ENCODE measurements around the gene HOXC10.

HOXC10 gene

GRCh38 chr12:54004841-54005530, 20.0 kb downstream of the HOXC10 start:
- no peak for DNase-seq (ENCODE audit: extremely low read depth, insufficient read length)
- TF ChIP-seq CTCF (IDR thresholded peaks at IDR 0.05; ENCODE audit: insufficient read depth, low read length, poor library complexity, severe bottlenecking): no peak
- peaks cover 1% of the 10 kb centered on the region; the same call in 1 of the 2 replicates for H3K27me3 ChIP-seq (replicated peaks; ENCODE audit: control insufficient read depth, insufficient read depth, low read length)
- no peaks in the 10 kb centered on the region for H3K36me3 ChIP-seq (ENCODE audit: control insufficient read depth, insufficient read depth, low read length)
- H3K4me3 ChIP-seq (replicated peaks; ENCODE audit: low read depth, low read length): no peak overlapping the region

DNA sequence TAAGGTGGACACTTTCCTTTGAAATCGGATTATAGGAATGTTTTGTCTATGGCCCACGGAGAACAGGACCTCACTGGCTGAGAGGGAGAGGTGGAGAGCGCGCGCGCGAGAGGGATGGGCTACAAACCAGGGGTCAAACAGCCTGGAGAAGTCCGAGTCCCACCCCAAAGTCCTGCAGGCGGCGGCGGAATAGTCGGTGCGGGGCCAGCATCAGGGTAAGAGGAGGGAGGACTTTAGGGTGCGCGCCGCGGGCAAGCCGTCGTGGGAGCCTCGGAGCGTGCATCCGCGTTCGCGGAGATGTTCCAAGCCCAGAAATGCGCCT, 20.5 kb downstream of the HOXC10 start:
- TF ChIP-seq CTCF (IDR thresholded peaks at IDR 0.05; ENCODE audit: insufficient read depth, low read length, poor library complexity, severe bottlenecking): no peak
- no peak for DNase-seq (ENCODE audit: extremely low read depth, insufficient read length)
- no peaks in the 10 kb centered on the region for H3K36me3 ChIP-seq (ENCODE audit: control insufficient read depth, insufficient read depth, low read length)
- peaks cover 1% of the 10 kb centered on the region; the same call in 1 of the 2 replicates for H3K27me3 ChIP-seq (replicated peaks; ENCODE audit: control insufficient read depth, insufficient read depth, low read length)
- H3K4me3 ChIP-seq (replicated peaks; ENCODE audit: low read depth, low read length): no peak overlapping the region

DNA sequence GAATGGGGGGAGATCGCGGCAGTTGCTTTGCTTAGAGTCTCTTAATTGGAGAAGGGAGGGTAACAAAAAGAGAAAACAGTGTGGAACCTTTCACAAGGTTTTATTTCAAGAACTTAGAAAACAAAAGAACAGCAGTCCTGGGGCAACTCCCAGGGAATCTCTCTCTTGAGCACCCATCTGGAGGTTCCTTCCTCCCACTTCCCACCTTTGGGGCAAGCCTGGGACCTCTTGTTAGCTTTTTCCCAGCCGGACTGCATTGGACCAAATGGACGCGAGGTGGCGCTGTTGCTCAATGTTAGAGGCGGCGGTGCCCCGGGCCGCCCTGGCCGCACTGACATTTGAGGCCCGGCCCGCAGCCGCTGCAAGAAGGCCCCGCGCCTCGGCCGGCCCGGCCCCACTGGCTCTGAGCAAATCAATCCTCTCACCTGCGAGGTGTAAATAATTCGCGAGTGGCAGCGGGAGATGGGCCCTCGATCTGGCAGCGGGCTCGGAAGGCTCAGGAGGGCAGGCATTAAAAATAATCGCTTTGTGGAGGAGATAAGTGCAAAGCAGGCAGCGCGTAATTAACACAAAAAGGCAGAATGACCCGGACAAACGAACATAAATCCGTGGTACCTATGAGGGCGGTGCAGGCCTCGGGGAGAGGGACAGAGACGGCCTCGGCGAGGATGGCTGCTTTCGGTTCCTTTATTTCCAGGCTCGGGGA, 21.1 kb downstream of the HOXC10 start:
- peak; percentile 76 for TF ChIP-seq CTCF (IDR thresholded peaks at IDR 0.05; ENCODE audit: insufficient read depth, low read length, poor library complexity, severe bottlenecking)
- H3K36me3 ChIP-seq (ENCODE audit: control insufficient read depth, insufficient read depth, low read length): no peaks in the 10 kb centered on the region
- H3K27me3 ChIP-seq (replicated peaks; ENCODE audit: control insufficient read depth, insufficient read depth, low read length): peaks cover 1% of the 10 kb centered on the region; the same call in 1 of the 2 replicates
- peak overlapping the region; percentile 45 for H3K4me3 ChIP-seq (replicated peaks; ENCODE audit: low read depth, low read length)
- DNase-seq (ENCODE audit: extremely low read depth, insufficient read length): peak; percentile 80

- H3K27me3 ChIP-seq (replicated peaks; ENCODE audit: control insufficient read depth, insufficient read depth, low read length): peaks cover 1% of the 10 kb centered on the region; the same call in 1 of the 2 replicates
- TF ChIP-seq CTCF (IDR thresholded peaks at IDR 0.05; ENCODE audit: insufficient read depth, low read length, poor library complexity, severe bottlenecking): no peak
- no peaks in the 10 kb centered on the region for H3K36me3 ChIP-seq (ENCODE audit: control insufficient read depth, insufficient read depth, low read length)
- peak overlapping the region; percentile 45 for H3K4me3 ChIP-seq (replicated peaks; ENCODE audit: low read depth, low read length)
- DNase-seq (ENCODE audit: extremely low read depth, insufficient read length): no peak
Observed at GRCh38 chr12:54006559-54007220, 21.7 kb downstream of the HOXC10 start.

- H3K4me3 ChIP-seq (replicated peaks; ENCODE audit: low read depth, low read length): no peak overlapping the region
Observed at GRCh38 chr12:54007538-54008259, 22.8 kb downstream of the HOXC10 start.

More at GRCh38 chr12:54007538-54008259, 22.8 kb downstream of the HOXC10 start:
- DNase-seq (ENCODE audit: extremely low read depth, insufficient read length): no peak
- Histone ChIP-seq H3K27me3 (replicated peaks; ENCODE audit: control insufficient read depth, insufficient read depth, low read length) (peaks cover 1% of the 10 kb centered on the region; the same call in 1 of the 2 replicates), H3K36me3 (ENCODE audit: control insufficient read depth, insufficient read depth, low read length) (no peaks in the 10 kb centered on the region)
- no peak for TF ChIP-seq CTCF (IDR thresholded peaks at IDR 0.05; ENCODE audit: insufficient read depth, low read length, poor library complexity, severe bottlenecking)
